SU-DHL-6 (cell line): ENCODE measurements around the gene ERVMER34-1.

Experiments
- H2AFZ ChIP-seq: fragments of 200-600 bp; sonication (generic); 2 replicates; pipeline ENCODE4 v1.6.1; 2014; ENCODE audit warnings: low read depth, mild to moderate bottlenecking, moderate library complexity, mixed read lengths, antibody characterized with exemption, low read length; ENCODE audit not compliant: severe bottlenecking
- H3F3A ChIP-seq: fragments of 200-600 bp; shearing (Covaris generic); 2 replicates; pipeline ENCODE4 v1.6.0; 2016; ENCODE audit warnings: antibody characterized with exemption, mild to moderate bottlenecking; ENCODE audit not compliant: insufficient read depth
- H3K27ac ChIP-seq: fragments of 200-600 bp; sonication (generic); 2 replicates; pipeline ENCODE4 v1.5.1; 2016; ENCODE audit warnings: low read depth, mild to moderate bottlenecking, low read length, moderate library complexity, mixed read lengths
- H3K27me3 ChIP-seq: fragments of 200-600 bp; sonication (generic), shearing (Covaris generic); 2 replicates; pipeline ENCODE4 v1.6.0; 2014; ENCODE audit warnings: mild to moderate bottlenecking, low read length
- H3K36me3 ChIP-seq: fragments of 200-600 bp; sonication (generic); 2 replicates; pipeline ENCODE4 v1.6.1; 2014; ENCODE audit warnings: mild to moderate bottlenecking, low read length, mixed read lengths
- H3K4me2 ChIP-seq: fragments of 300-600, 200-600 bp; shearing (Covaris generic), sonication (generic); 2 replicates; pipeline ENCODE4 v1.6.0; 2014; ENCODE audit warnings: low read length, low read depth, mild to moderate bottlenecking; ENCODE audit not compliant: poor library complexity, severe bottlenecking
- H3K4me3 ChIP-seq: fragments of 200-600 bp; sonication (generic); 2 replicates; pipeline ENCODE4 v1.5.1; 2014; ENCODE audit warnings: antibody characterized with exemption, low read length, mild to moderate bottlenecking, mixed read lengths; ENCODE audit not compliant: insufficient read depth, poor library complexity, severe bottlenecking
- H3K79me2 ChIP-seq: fragments of 200-600 bp; sonication (generic); 2 replicates; pipeline ENCODE4 v1.6.1; 2014; ENCODE audit warnings: mild to moderate bottlenecking, low read length, moderate library complexity; ENCODE audit not compliant: insufficient read depth
- H3K9ac ChIP-seq: fragments of 200-600 bp; sonication (generic); 2 replicates; pipeline ENCODE4 v1.7.0; 2014; ENCODE audit warnings: mild to moderate bottlenecking, low read length
- H3K9me2 ChIP-seq: fragments of 200-600 bp; sonication (generic); replicated peaks from 2 replicates; pipeline ENCODE4 v1.6.1; 2014; ENCODE audit warnings: low read length; ENCODE audit not compliant: insufficient read depth
- H3K9me3 ChIP-seq: fragments of 200-600 bp; sonication (generic); 2 replicates; pipeline ENCODE4 v1.6.1; 2014; ENCODE audit warnings: low read length, mixed read lengths; ENCODE audit not compliant: insufficient read depth
- H4K20me1 ChIP-seq: fragments of 200-600 bp; sonication (generic); 2 replicates; pipeline ENCODE4 v1.6.1; 2014; ENCODE audit warnings: low read depth, mild to moderate bottlenecking, antibody characterized with exemption, low read length, moderate library complexity, mixed read lengths
- EZH2phosphoT487 ChIP-seq: fragments of 200-600 bp; sonication (generic), shearing (Covaris generic); conservative IDR thresholded peaks from 2 replicates; pipeline ENCODE4 v1.6.1; 2018; ENCODE audit warnings: mild to moderate bottlenecking, antibody characterized with exemption, low read length, moderate library complexity, mixed read lengths
- TF ChIP-seq, protein P1 (sequence below): fragments of 200-600 bp; sonication (generic); IDR thresholded peaks from one replicate; pipeline ENCODE4 v1.5.1; 2017; ENCODE audit warnings: antibody characterized with exemption, mild to moderate bottlenecking, low read length, moderate library complexity; ENCODE audit not compliant: insufficient read depth, poor library complexity, severe bottlenecking

ERVMER34-1 gene

DNA sequence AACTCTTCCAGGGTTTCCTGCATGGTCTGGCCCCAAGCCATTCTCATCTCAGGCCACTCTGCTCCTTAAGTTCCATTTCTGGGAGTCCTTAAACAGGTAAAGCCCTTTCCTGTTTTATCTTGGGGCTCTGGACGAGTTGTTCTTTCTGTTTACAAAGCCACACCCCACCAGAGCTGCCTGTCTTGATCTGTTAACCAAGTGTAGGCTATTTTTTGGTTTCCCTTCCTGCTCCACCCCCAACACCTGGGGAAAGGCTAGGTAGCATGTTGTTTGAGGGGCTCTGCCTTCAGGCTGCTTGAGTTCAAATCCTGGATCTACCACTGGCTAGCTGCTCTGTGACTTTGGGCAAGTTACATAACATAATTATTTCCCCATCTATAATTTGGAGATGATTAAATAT lies 40.0 kb downstream of the ERVMER34-1 start:
- peaks cover 18% of the 10 kb centered on the region for H3K79me2 ChIP-seq
- TF ChIP-seq EZH2phosphoT487: no peak
- TF ChIP-seq, protein P1, sequence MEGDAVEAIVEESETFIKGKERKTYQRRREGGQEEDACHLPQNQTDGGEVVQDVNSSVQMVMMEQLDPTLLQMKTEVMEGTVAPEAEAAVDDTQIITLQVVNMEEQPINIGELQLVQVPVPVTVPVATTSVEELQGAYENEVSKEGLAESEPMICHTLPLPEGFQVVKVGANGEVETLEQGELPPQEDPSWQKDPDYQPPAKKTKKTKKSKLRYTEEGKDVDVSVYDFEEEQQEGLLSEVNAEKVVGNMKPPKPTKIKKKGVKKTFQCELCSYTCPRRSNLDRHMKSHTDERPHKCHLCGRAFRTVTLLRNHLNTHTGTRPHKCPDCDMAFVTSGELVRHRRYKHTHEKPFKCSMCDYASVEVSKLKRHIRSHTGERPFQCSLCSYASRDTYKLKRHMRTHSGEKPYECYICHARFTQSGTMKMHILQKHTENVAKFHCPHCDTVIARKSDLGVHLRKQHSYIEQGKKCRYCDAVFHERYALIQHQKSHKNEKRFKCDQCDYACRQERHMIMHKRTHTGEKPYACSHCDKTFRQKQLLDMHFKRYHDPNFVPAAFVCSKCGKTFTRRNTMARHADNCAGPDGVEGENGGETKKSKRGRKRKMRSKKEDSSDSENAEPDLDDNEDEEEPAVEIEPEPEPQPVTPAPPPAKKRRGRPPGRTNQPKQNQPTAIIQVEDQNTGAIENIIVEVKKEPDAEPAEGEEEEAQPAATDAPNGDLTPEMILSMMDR: no peak
- no peaks in the 10 kb centered on the region for H4K20me1 ChIP-seq
- H3K4me3 ChIP-seq: peak overlapping the region; percentile 49
- no peaks in the 10 kb centered on the region for H3K9me2 ChIP-seq
- H3K27me3 ChIP-seq: no peaks in the 10 kb centered on the region
- peaks cover 35% of the 10 kb centered on the region for H3F3A ChIP-seq
- H3K9ac ChIP-seq: peak overlapping the region; percentile 49
- H3K27ac ChIP-seq: no peak overlapping the region
- peak overlapping the region; percentile 54 for H3K4me2 ChIP-seq
- no peaks in the 10 kb centered on the region for H3K9me3 ChIP-seq
- H2AFZ ChIP-seq: peak overlapping the region; percentile 16
- peaks cover 23% of the 10 kb centered on the region; the same call in 1 of the 2 replicates for H3K36me3 ChIP-seq

DNA sequence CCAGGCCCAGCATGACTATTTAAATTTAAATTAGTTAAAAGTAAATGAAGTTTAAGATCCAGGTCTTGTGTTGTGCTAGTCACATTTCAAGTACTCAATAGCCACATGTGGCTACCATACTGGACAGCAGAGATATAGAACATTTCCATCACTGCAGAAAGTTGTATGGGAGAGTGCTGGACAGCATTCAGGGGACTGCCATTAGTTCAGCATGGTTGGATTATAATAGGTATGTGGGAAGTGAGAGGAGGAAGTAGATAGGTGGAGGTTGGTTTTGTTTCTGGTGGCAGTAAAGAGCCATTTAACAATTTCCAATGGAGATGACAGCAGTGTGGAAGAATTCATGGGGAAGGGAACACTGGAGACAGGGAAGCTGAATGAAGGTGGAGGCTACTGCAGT lies 42.1 kb downstream of the ERVMER34-1 start:
- H3K4me2 ChIP-seq: no peak overlapping the region
- H3K9me2 ChIP-seq: no peaks in the 10 kb centered on the region
- peaks cover 13% of the 10 kb centered on the region; the same call in 1 of the 2 replicates for H3K36me3 ChIP-seq
- H3K27ac ChIP-seq: no peak overlapping the region
- no peak for TF ChIP-seq EZH2phosphoT487
- TF ChIP-seq, protein P1: no peak
- no peaks in the 10 kb centered on the region for H3K27me3 ChIP-seq
- no peaks in the 10 kb centered on the region for H3K9me3 ChIP-seq
- no peaks in the 10 kb centered on the region for H4K20me1 ChIP-seq
- no peak overlapping the region for H2AFZ ChIP-seq
- H3K79me2 ChIP-seq: peaks cover 15% of the 10 kb centered on the region
- no peak overlapping the region for H3K4me3 ChIP-seq
- peaks cover 13% of the 10 kb centered on the region for H3F3A ChIP-seq
- H3K9ac ChIP-seq: no peak overlapping the region

DNA sequence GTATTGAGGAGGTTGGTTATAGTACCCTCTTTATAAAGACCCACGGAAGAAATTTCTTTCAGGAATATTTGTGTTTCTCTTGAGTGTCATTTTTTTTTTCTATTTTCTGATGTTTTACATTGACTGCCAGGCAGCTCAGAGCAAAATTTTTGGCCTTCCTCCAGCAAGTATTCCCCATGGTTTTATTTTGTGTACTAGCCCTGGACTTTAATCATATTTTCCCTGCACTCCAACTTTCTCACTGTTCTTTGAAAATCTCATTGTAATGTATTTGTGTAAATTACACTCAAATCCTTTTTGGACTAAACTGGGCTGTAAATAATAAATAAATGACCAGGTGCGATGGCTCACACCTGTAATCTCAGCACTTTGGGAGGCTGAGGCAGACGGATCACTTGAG lies 46.6 kb downstream of the ERVMER34-1 start:
- Histone ChIP-seq H3K27me3 (no peaks in the 10 kb centered on the region), H3K9me3 (no peaks in the 10 kb centered on the region), H3K4me2 (no peak overlapping the region), H3K27ac (no peak overlapping the region), H3K36me3 (no peaks in the 10 kb centered on the region), H3F3A (no peaks in the 10 kb centered on the region), H4K20me1 (no peaks in the 10 kb centered on the region), H3K9me2 (no peaks in the 10 kb centered on the region), H3K9ac (no peak overlapping the region), H3K79me2 (no peaks in the 10 kb centered on the region), H3K4me3 (no peak overlapping the region), H2AFZ (no peak overlapping the region)
- no peak for TF ChIP-seq EZH2phosphoT487
- TF ChIP-seq, protein P1: no peak

DNA sequence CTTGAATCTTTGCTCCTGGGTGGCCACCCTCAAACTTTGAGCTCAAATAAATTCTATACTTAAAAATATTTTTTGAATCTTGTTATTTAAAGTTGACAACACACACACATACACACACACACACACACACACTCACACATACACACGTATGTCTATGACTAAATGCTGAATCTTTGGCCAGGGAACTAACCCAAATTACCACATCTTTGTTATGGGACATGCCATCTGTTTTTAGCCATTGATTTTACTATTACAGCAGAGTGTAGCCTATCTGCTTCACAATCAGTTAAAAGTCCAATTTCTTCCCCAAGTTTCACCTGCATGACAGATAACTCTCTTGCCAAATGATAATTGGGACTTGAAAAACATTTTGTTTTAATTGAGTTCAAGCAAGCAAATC lies 47.1 kb downstream of the ERVMER34-1 start:
- TF ChIP-seq EZH2phosphoT487: no peak
- TF ChIP-seq, protein P1: no peak
- Histone ChIP-seq H3K27me3 (no peaks in the 10 kb centered on the region), H4K20me1 (no peaks in the 10 kb centered on the region), H3K36me3 (no peaks in the 10 kb centered on the region), H3K9me3 (no peaks in the 10 kb centered on the region), H3K4me2 (no peak overlapping the region), H2AFZ (no peak overlapping the region), H3K4me3 (no peak overlapping the region), H3K9ac (no peak overlapping the region), H3K27ac (no peak overlapping the region), H3F3A (no peaks in the 10 kb centered on the region), H3K79me2 (no peaks in the 10 kb centered on the region), H3K9me2 (no peaks in the 10 kb centered on the region)
